Frontal cortex (tissue), 4 donors: ENCODE measurements around the gene MT2A. TPM values are rescaled to one million over a fixed set of nuclear protein-coding genes. Genes with fewer than 3 reads are reported as not detected.
"Not testable (repeated sequence)": the region's sequence is repeated elsewhere in the genome, so short reads cannot be mapped to it uniquely, and the experiment has no call there.

ENCODE experiments used
- DNase-seq, 2 donors: peaks; one replicate each; pipeline ENCODE4 v3.0.0; 2012; ENCODE audit warnings: low spot score in 2 of 2
- FAIRE-seq: peaks from 2 replicates; lab custom pipeline; 2012; peaks lifted over from hg19 to GRCh38; lab: Jason Lieb, UNC
- total RNA-seq: library from RNA; depleted of rRNA; stranded (reverse); fragments of >200 nt; gene quantifications from one replicate; pipeline ENCODE4 v1.2.3, GENCODE V29; 2014
- donor health status: control.
- donor health status: control.
- donor health status: control.

Gene MT2A
- total RNA-seq, result 1.6 TPM

DNA sequence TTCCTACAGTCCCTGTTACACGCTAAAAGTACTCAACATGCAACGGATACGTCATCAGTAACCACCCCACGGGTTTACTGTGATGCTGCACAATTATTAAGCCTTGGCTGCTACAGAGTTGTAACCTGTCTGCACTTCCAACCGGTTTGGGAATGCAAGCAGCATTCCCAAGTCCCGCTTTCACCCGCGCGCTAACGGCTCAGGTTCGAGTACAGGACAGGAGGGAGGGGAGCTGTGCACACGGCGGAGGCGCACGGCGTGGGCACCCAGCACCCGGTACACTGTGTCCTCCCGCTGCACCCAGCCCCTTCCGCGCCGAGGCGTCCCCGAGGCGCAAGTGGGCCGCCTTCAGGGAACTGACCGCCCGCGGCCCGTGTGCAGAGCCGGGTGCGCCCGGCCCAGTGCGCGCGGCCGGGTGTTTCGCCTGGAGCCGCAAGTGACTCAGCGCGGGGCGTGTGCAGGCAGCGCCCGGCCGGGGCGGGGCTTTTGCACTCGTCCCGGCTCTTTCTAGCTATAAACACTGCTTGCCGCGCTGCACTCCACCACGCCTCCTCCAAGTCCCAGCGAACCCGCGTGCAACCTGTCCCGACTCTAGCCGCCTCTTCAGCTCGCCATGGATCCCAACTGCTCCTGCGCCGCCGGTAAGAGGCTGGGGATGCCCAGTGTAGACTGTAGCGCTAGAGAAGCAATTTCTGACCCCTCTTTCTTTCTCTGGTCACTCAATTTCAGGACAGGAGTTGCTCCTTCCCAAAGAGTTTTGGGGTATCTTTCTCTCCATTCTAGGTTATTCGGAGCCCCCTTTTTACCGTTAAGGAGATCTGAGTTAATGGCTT is at the start of gene MT2A:
Gene MT2A (plus strand): TSS at position 542 of the 833 bp plus-strand sequence. CDS start 72 bp downstream, at position 614.
- no peak for FAIRE-seq
- DNase-seq, result peak; percentile 87 to 91

DNA sequence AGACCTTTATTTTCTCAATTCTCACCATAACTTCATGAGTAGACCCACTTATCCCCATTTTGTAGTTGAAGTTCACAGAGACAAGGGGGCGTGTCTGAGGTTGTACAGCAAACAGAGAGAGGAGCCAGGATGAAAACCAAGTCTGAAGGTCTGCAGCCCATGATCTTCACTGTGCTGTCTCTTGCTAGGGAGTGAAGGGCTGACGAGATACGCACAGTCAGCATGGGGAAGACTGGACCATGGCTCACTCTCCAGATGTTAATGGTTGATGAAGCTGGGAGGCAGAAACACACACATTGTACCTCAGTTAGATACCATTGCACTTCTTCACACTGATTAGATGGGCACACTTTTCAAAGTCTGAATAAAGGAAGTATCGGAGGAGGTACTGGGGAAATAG is 49.3 kb upstream of the MT2A start:
- FAIRE-seq, result no peak
- no peak for DNase-seq

- DNase-seq (no peak), FAIRE-seq (no peak)
These were observed 47.9 kb upstream of the MT2A start for GRCh38 chr16:56560447-56560846.

- DNase-seq (no peak), FAIRE-seq (no peak)
These were observed 47.3 kb upstream of the MT2A start for GRCh38 chr16:56561126-56561525.

- no peak for DNase-seq
- FAIRE-seq, result no peak
These were observed 43.4 kb upstream of the MT2A start, which contains the start of gene MT4 for GRCh38 chr16:56564793-56565477. MT4 (plus strand) TSS chr16:56565073; CDS start chr16:56565129, 56 bp downstream.

DNA sequence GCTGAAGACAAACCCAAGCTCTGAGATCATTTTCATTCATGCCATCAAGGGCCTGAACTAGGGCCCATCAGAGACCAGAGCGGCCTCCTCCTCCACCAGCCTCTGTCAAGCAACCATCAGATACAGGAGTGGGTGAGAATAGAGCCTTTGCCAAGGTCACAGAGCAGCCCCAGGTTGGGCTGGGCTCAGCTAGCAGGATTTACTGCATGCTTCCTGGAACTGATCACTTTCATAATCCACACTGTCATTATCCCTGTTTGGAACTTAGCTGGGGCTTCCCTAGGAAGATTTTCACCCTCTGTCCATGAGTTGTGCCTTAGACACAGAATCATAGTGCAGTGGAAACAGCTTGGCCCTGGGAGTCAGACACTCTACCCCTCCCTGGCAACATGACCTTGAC is 38.4 kb upstream of the MT2A start:
- DNase-seq, result no peak
- FAIRE-seq, result no peak

- DNase-seq (no peak), FAIRE-seq (no peak)
These were observed 36.9 kb upstream of the MT2A start for GRCh38 chr16:56571525-56571924.

GRCh38 chr16:56574625-56575024 is 33.8 kb upstream of the MT2A start:
- no peak for DNase-seq
- FAIRE-seq, result no peak

- no peak for DNase-seq
- no peak for FAIRE-seq
These were observed 31.6 kb upstream of the MT2A start for GRCh38 chr16:56576585-56577299.

DNA sequence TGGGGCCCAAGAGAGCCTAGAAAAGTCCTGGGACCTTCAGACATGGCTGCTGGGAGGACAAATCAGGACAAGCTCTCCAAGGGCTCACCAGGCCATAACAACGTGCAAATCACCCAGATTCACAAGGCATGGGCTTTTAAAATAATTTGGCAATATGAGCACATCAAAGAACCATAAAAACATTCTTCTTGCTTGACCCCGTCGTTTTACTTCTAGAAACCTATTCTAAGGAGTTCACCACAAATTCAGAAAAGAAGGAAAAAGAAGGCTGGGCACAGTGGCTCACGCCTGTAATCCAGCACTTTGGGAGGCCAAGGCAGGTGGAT is 31.1 kb upstream of the MT2A start:
- DNase-seq (no peak), FAIRE-seq (no peak)

GRCh38 chr16:56580391-56581048 is 27.9 kb upstream of the MT2A start:
- DNase-seq (no peak), FAIRE-seq (no peak)

- not testable (repeated sequence) for FAIRE-seq, DNase-seq
These were observed 25.5 kb upstream of the MT2A start for GRCh38 chr16:56582911-56583310.

DNA sequence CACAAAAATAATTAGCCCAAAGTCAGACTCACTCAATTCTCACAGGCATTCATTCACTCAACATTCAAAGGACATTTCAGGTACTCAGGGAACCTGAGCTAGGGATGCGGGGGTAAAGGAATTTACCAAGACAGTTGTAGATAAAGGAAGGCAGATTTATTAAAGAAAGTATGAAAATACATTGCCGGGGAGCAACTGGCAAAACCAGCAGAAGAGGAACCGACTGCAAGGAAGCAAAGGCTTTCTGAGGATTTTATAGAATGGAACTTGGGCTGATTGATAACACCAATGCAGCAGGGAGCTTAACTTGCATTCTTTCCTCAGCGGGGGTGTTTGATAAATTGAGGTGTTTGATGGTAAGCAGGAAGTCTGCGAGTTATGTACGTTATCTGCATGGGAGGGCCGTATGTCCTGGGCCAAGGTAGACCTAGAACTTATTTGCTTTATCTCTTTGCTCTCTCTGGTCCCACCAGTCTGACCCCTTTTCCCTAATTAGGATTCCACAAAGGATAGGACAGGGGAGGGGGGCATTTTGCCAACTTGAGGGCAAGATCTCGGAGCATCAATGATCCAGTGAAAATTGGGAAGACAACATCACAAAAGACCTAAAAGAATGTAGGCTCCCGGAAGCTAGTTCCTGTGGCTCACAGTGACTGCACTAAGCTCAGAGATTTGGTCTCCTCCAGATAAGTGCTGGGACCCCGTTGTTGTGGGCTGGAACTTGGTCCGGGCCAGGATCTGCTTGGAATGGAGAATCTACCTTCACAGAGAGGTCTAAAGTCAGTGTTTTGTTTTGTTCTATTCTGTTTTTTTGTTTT is 24.8 kb upstream of the MT2A start:
- FAIRE-seq (no peak), DNase-seq (no peak)

DNA sequence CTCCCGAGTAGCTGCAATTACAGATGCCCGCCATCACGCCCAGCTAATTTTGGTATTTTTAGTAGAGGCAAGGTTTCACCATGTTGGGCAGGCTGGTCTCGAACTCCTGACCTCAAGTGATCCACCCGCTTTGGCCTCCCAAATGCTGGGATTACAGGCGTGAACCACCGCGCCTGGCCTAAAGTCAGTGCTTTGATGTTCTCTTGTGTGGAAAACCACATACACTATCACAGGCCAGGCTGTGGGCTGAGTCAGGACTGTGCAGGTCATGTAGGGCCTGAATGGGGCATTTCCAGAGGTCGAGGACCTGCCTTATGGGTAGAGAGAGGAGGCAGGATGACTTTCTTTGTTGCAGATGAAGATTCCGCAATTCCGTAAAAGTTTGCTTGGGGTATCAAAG is 24.1 kb upstream of the MT2A start:
- no peak for DNase-seq
- FAIRE-seq, result no peak

DNA sequence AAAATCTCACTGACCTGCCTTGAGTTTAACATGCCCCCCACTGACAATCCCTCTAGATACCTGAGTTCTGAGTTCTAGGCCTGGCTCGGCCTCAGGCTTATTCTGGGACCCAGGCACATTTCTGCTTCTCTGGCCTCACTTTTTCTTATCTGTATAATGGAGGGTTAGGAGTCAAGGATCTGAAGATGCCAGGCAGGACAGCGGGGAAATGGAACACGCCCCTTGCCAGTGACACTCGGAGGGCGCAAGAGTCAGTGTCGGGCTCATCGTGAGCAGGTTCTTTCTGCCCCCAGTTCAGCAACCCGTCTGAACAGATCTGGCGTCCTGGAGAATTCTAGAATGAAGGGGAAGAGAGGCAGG is 19.6 kb upstream of the MT2A start:
- FAIRE-seq (no peak), DNase-seq (no peak)

GRCh38 chr16:56589141-56590039 is 19.0 kb upstream of the MT2A start, which contains the start of gene MT3:
MT3 (plus strand) TSS chr16:56589528; CDS start chr16:56589591, 63 bp downstream.
- FAIRE-seq (no peak), DNase-seq (peak; percentile 72 to 75)

DNA sequence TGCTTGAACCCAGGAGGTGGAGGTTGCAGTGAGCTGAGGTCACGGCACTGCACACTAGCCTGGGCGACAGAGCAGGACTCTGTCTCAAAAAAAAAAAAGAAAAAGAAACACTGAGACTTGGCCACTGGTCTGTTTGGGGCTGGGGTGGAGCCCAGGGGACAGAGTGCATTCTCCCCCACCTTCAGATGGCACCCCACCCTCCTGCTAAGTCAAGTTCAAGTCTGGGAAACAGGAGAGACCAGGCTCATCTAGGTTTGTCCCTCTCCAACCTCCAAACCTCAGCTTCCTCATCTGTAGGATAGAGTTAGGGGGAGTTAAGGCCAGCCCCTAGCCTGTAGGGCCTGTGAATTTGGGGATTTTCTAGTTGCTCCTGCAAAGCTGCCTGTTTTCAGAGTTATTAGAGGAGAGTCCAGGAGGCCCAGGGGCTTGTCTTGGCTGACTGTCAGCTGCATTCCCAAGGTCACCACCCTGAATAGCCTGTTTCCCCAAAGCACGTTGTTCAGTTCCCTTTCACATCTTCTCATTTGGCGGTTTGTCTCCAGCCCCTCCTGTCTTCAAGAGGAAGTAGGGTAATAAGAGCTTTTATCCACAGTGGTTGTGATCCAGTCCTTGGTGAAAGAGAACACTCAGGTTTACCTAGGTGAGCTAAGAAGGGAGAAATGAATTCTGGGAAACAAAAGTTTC is 16.9 kb upstream of the MT2A start:
- DNase-seq (no peak), FAIRE-seq (no peak)
